Effector memory CD4-positive, alpha-beta T cell (primary cell): ENCODE measurements around the gene G0S2.
A peak's percentile ranks its signal among the peaks of the same experiment; 100 is the strongest.

ENCODE experiments used
- DNase-seq, 3 donors: peaks; one replicate each; pipeline ENCODE4 v3.0.0-alpha.2; 2020
- H3K27ac ChIP-seq: 2 replicates; pipeline ENCODE4 v1.7.0; 2013; ENCODE audit warnings: mild to moderate bottlenecking, low read length, moderate library complexity; ENCODE audit not compliant: insufficient read depth, poor library complexity, severe bottlenecking
- H3K27me3 ChIP-seq: replicated peaks from 2 replicates; pipeline ENCODE4 v1.7.0; 2013; ENCODE audit warnings: mild to moderate bottlenecking, low read length; ENCODE audit not compliant: insufficient read depth, control insufficient read depth, poor library complexity, severe bottlenecking
- H3K36me3 ChIP-seq: 2 replicates; pipeline ENCODE4 v1.7.0; 2013; ENCODE audit warnings: mild to moderate bottlenecking, low read length, moderate library complexity; ENCODE audit not compliant: control insufficient read depth, insufficient read depth
- H3K4me1 ChIP-seq: 2 replicates; pipeline ENCODE4 v1.7.0; 2013; ENCODE audit warnings: low read length, mild to moderate bottlenecking; ENCODE audit not compliant: control insufficient read depth, insufficient read depth, poor library complexity, severe bottlenecking
- H3K4me3 ChIP-seq: 2 replicates; pipeline ENCODE4 v1.7.0; 2013; ENCODE audit warnings: low read length, low read depth, mild to moderate bottlenecking; ENCODE audit not compliant: insufficient read depth, poor library complexity, severe bottlenecking
- H3K9me3 ChIP-seq: 2 replicates; pipeline ENCODE4 v1.7.0; 2013; ENCODE audit warnings: mild to moderate bottlenecking, low read length, moderate library complexity; ENCODE audit not compliant: control insufficient read depth

G0S2 gene

DNA sequence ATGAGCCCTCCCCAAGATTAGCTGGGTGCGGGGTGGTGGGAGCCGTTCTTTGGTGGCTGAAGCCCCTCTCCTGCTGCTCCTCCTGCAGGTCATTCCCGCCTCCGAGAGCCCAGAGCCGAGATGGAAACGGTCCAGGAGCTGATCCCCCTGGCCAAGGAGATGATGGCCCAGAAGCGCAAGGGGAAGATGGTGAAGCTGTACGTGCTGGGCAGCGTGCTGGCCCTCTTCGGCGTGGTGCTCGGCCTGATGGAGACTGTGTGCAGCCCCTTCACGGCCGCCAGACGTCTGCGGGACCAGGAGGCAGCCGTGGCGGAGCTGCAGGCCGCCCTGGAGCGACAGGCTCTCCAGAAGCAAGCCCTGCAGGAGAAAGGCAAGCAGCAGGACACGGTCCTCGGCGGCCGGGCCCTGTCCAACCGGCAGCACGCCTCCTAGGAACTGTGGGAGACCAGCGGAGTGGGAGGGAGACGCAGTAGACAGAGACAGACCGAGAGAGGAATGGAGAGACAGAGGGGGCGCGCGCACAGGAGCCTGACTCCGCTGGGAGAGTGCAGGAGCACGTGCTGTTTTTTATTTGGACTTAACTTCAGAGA is 448 bp downstream of the G0S2 start:
- H3K36me3 ChIP-seq = no peaks in the 10 kb centered on the region
- peak overlapping the region; percentile 61 for H3K4me3 ChIP-seq
- peaks cover 33% of the 10 kb centered on the region for H3K4me1 ChIP-seq
- no peak for DNase-seq
- peak overlapping the region; percentile 4 for H3K27ac ChIP-seq
- no peaks in the 10 kb centered on the region for H3K9me3 ChIP-seq
- no peaks in the 10 kb centered on the region for H3K27me3 ChIP-seq

- H3K4me3 ChIP-seq = no peak overlapping the region
- H3K9me3 ChIP-seq = no peaks in the 10 kb centered on the region
- H3K36me3 ChIP-seq = no peaks in the 10 kb centered on the region
- peaks cover 16% of the 10 kb centered on the region for H3K4me1 ChIP-seq
- no peak for DNase-seq
- H3K27ac ChIP-seq = no peak overlapping the region
- H3K27me3 ChIP-seq = no peaks in the 10 kb centered on the region
Observed at GRCh38 chr1:209678981-209679539, 3.8 kb downstream of the G0S2 start.

DNA sequence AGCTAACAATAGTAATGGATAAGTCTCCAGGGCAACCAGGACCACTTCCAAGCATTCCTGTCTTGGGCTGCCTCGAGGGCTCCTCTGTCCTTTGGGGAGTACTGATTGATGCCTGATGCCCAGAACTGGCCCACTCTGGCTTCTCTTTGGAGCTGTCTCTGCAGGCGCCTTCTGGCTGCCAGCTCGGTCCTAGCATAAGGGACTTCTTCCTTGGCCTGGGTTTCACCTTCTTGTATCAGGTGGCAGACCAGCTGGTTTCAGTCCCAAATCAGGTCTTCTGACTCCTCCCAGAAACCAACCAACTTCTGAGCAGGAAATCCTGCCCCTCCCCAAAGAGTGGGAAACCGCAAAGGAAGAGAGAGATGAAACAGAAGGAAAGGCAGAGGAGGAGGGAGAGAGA is 10.6 kb downstream of the G0S2 start:
- H3K4me3 ChIP-seq = peak overlapping the region; percentile 26
- DNase-seq = peak in 2 of 3 donors; percentile 6 to 29
- peaks cover 20% of the 10 kb centered on the region for H3K4me1 ChIP-seq
- no peaks in the 10 kb centered on the region for H3K9me3 ChIP-seq
- H3K36me3 ChIP-seq = no peaks in the 10 kb centered on the region
- no peaks in the 10 kb centered on the region for H3K27me3 ChIP-seq
- peak overlapping the region; percentile 11 for H3K27ac ChIP-seq

- peak overlapping the region; percentile 26 for H3K4me3 ChIP-seq
- no peak overlapping the region for H3K27ac ChIP-seq
- no peaks in the 10 kb centered on the region for H3K9me3 ChIP-seq
- peaks cover 20% of the 10 kb centered on the region for H3K4me1 ChIP-seq
- no peaks in the 10 kb centered on the region for H3K27me3 ChIP-seq
- no peaks in the 10 kb centered on the region for H3K36me3 ChIP-seq
- DNase-seq = no peak
Observed at GRCh38 chr1:209686322-209686721, 11.1 kb downstream of the G0S2 start.

DNA sequence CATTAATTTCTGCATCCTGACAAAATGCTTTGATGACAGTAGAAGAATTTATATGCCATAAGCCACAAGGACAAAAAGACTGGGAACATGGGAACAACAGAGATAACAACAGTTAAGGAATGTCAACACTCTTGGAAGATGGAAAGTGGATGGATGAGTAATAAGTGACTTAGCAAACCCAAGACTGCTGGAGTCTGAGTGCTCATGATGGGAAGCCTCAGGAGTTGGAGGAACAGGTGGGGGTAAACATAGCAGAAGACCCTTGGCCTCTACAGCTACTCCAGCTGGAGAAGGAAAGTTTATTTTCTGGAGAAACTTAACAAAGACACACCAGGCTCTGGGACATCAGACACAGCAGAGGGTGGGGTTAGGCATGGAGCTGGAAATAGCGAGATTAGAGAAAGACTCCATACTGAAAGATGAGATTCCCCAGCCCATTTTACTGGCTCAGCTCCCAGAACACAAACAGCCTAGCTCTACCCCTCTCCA is 13.6 kb downstream of the G0S2 start:
- no peaks in the 10 kb centered on the region for H3K36me3 ChIP-seq
- H3K27me3 ChIP-seq = no peaks in the 10 kb centered on the region
- H3K9me3 ChIP-seq = no peaks in the 10 kb centered on the region
- no peak overlapping the region for H3K27ac ChIP-seq
- peaks cover 20% of the 10 kb centered on the region for H3K4me1 ChIP-seq
- H3K4me3 ChIP-seq = no peak overlapping the region
- DNase-seq = no peak

DNA sequence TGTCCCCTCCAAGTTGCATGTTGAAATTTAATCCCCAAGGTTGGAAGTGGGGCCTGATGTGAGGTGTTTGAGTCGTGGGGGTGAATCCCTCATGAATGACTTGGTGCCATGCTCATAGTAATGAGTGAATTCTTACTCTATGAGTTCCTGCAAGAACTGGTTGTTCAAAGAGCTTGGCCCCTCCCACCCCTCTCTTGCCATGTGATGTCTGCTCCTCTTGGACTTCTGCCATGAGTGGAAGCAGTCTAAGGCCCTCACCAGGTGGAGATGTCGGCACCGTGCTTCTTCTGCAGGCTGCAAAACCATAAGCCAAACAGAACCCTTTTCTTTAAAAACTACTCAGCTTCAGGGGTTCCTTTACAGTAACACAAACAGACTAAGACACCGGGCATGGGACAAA is 14.3 kb downstream of the G0S2 start:
- H3K4me1 ChIP-seq = peaks cover 20% of the 10 kb centered on the region
- no peaks in the 10 kb centered on the region for H3K27me3 ChIP-seq
- no peaks in the 10 kb centered on the region for H3K36me3 ChIP-seq
- no peak overlapping the region for H3K27ac ChIP-seq
- no peak overlapping the region for H3K4me3 ChIP-seq
- no peaks in the 10 kb centered on the region for H3K9me3 ChIP-seq
- no peak for DNase-seq

GRCh38 chr1:209691237-209691636 is 16.0 kb downstream of the G0S2 start:
- Histone ChIP-seq H3K27me3 (no peaks in the 10 kb centered on the region), H3K4me3 (no peak overlapping the region), H3K27ac (no peak overlapping the region), H3K9me3 (no peaks in the 10 kb centered on the region), H3K4me1 (peaks cover 6% of the 10 kb centered on the region), H3K36me3 (no peaks in the 10 kb centered on the region)
- no peak for DNase-seq

GRCh38 chr1:209692296-209692695 is 17.1 kb downstream of the G0S2 start:
- H3K9me3 ChIP-seq = no peaks in the 10 kb centered on the region
- DNase-seq = no peak
- no peaks in the 10 kb centered on the region for H3K27me3 ChIP-seq
- H3K36me3 ChIP-seq = no peaks in the 10 kb centered on the region
- H3K4me1 ChIP-seq = no peaks in the 10 kb centered on the region
- no peak overlapping the region for H3K27ac ChIP-seq
- no peak overlapping the region for H3K4me3 ChIP-seq

- H3K36me3 ChIP-seq = no peaks in the 10 kb centered on the region
- H3K27ac ChIP-seq = no peak overlapping the region
- DNase-seq = peak; percentile 23 to 58 (median 30)
- H3K9me3 ChIP-seq = no peaks in the 10 kb centered on the region
- H3K4me1 ChIP-seq = no peaks in the 10 kb centered on the region
- H3K27me3 ChIP-seq = no peaks in the 10 kb centered on the region
- no peak overlapping the region for H3K4me3 ChIP-seq
Observed at GRCh38 chr1:209692745-209693504, 17.7 kb downstream of the G0S2 start.

DNA sequence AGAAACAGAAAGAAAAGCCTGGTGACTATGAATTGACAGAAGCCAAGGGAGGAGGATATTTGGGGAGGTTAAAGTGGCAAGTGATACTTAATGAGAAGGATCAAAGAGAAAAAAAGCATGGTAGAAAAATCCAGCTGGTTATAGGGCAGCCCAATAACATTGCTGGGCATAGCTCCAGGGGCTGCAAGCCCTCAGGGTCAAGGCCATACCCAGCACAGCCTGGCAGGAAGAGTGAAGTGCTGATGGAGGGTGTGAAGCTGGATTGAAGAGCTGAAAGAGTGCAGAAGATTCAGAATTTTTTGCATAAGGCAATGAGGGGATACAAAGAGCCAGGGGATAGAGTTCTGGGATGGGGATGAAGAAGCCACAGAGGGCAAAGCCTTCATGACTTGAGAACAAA is 21.5 kb downstream of the G0S2 start:
- no peak for DNase-seq
- H3K27me3 ChIP-seq = no peaks in the 10 kb centered on the region
- no peaks in the 10 kb centered on the region for H3K4me1 ChIP-seq
- no peak overlapping the region for H3K4me3 ChIP-seq
- H3K27ac ChIP-seq = no peak overlapping the region
- no peaks in the 10 kb centered on the region for H3K9me3 ChIP-seq
- H3K36me3 ChIP-seq = no peaks in the 10 kb centered on the region
